ENCODE results near the gene RPL36A.

DNA sequence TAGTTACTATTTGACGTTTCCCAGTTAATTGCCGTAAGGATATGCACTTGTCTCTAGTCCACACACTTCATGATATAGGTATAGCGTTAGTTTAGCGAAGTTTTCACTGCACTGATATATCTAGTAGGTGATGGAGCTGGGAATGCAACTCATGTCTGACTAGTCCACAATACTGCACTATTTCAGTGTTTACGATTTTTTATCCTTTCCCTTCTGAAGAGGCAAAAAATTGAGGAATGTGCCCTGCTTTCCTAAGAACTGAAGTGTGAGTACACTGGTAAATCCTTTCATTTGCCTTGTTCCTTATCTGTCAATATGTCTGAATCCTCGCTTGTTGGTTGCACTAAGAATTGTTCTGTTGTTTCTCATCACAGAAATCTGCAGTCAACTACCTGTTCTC, 1.0 kb downstream of the RPL36A start:
- TF ChIP-seq, protein P1, sequence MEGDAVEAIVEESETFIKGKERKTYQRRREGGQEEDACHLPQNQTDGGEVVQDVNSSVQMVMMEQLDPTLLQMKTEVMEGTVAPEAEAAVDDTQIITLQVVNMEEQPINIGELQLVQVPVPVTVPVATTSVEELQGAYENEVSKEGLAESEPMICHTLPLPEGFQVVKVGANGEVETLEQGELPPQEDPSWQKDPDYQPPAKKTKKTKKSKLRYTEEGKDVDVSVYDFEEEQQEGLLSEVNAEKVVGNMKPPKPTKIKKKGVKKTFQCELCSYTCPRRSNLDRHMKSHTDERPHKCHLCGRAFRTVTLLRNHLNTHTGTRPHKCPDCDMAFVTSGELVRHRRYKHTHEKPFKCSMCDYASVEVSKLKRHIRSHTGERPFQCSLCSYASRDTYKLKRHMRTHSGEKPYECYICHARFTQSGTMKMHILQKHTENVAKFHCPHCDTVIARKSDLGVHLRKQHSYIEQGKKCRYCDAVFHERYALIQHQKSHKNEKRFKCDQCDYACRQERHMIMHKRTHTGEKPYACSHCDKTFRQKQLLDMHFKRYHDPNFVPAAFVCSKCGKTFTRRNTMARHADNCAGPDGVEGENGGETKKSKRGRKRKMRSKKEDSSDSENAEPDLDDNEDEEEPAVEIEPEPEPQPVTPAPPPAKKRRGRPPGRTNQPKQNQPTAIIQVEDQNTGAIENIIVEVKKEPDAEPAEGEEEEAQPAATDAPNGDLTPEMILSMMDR (IDR thresholded peaks at IDR 0.05): no peak
- no peak for TF ChIP-seq POLR2A (IDR thresholded peaks at IDR 0.05)
